Activated naive CD8-positive, alpha-beta T cell treated with anti-CD3 and anti-CD28 coated beads for 36 hours (primary cell): ENCODE results near the gene MTUS2. TPM values are rescaled to one million over a fixed set of nuclear protein-coding genes. Genes with fewer than 3 reads are reported as not detected.

Experiments
- DNase-seq: peaks from one replicate; pipeline ENCODE4 v3.0.0; 2021
- H3K27ac Mint-ChIP-seq: one replicate; pipeline ENCODE4 v1.8.0; 2022; ENCODE audit warnings: mild to moderate bottlenecking, moderate library complexity, mixed read lengths
- H3K27me3 Mint-ChIP-seq: one replicate; pipeline ENCODE4 v1.8.0; 2022; ENCODE audit warnings: mild to moderate bottlenecking, mixed read lengths
- H3K36me3 Mint-ChIP-seq: one replicate; pipeline ENCODE4 v1.8.0; 2021; ENCODE audit warnings: mild to moderate bottlenecking, mixed read lengths
- H3K4me1 Mint-ChIP-seq: one replicate; pipeline ENCODE4 v1.8.0; 2021; ENCODE audit warnings: mixed read lengths
- H3K4me3 Mint-ChIP-seq: one replicate; pipeline ENCODE4 v1.8.0; 2022; ENCODE audit warnings: mild to moderate bottlenecking, moderate library complexity, mixed read lengths
- H3K9me3 Mint-ChIP-seq: one replicate; pipeline ENCODE4 v1.8.0; 2022; ENCODE audit warnings: mixed read lengths
- total RNA-seq, 2 experiments: library from RNA; stranded (reverse); gene quantifications; one replicate each; pipeline ENCODE4 v1.2.3, GENCODE V29; 2021

Gene MTUS2
- total RNA-seq, 2 experiments from 2014 or later: not detected

DNA sequence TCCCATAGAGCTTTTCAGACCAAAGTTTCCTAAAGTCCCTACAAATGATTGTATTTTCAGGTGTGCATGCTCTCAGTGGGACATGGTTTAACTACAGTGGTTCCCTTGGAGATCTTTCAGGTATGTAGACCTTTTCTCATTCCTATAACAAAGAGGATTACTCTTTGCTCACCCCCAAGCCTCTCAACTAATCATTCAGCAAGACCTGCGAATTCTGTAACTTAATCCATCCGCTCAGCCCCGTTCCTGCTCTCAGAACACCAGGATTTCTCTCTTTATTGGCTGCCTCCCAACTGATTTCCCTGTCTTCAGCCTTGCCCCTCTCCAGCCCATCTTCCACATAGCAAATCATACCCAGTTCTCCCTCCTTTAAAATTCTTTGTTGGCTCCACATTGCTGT is 253.6 kb downstream of the MTUS2 start:
- H3K4me3 Mint-ChIP-seq: no peak overlapping the region
- no peaks in the 10 kb centered on the region for H3K9me3 Mint-ChIP-seq
- no peaks in the 10 kb centered on the region for H3K27me3 Mint-ChIP-seq
- no peak for DNase-seq
- no peaks in the 10 kb centered on the region for H3K4me1 Mint-ChIP-seq
- H3K27ac Mint-ChIP-seq: no peak overlapping the region
- no peaks in the 10 kb centered on the region for H3K36me3 Mint-ChIP-seq

DNA sequence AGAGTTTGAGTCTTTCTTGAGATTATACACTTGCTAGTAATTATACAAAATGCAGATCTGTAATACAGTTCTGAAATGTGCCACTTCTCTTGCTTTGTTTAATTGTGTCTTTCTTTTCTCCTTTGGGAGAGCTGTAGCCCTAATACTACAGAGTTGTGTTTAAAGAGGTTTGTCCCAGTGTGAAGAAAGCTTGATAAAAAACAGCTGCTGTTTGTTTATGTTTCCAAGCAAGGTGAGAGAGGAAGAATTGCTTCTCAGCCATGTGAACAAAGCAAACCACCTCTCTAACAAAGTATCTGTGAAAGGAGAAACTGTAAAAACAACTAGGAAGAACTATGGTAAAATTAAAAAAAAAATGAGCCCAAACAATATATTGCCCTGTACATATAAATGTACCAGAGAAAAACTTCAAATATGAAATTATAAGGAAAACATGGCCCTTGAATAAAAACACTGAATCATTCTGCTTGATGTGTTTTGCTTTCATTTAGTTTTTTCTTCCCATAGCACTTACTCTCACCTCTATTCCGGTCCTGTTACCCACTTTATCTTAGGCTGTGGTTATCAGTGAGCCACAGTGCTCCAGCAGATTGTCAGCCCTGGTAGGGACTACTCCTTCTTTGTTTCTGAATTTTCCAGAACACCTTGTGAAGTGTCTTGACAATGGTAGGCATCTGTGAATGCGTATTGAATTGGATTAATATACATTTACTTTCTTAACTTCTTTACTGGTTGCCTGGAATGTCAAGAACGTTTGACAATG is 257.1 kb downstream of the MTUS2 start:
- DNase-seq: no peak
- H3K36me3 Mint-ChIP-seq: no peaks in the 10 kb centered on the region
- peaks cover 1% of the 10 kb centered on the region for H3K9me3 Mint-ChIP-seq
- H3K27ac Mint-ChIP-seq: no peak overlapping the region
- H3K4me3 Mint-ChIP-seq: no peak overlapping the region
- peaks cover 2% of the 10 kb centered on the region for H3K4me1 Mint-ChIP-seq
- no peaks in the 10 kb centered on the region for H3K27me3 Mint-ChIP-seq

DNA sequence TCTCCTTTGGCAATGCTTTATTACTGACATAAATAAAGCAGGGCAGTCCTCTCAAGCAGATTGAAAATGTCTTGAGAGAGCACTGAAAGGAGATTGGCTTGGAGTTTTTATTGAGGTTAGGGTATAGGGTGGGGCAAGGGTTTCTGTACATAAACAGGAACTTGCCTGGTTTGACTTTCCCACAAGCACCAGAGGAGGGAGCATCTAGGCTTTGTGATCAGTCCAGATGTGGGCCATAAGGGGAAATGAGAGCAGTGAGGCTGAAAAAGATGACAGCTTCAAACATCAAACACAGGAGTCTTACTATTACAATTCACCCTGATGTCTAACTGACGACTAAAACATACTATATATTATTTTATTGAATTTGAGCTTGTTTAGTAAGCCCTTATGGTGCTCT is 260.9 kb downstream of the MTUS2 start:
- no peak for DNase-seq
- no peak overlapping the region for H3K4me3 Mint-ChIP-seq
- no peaks in the 10 kb centered on the region for H3K36me3 Mint-ChIP-seq
- H3K27me3 Mint-ChIP-seq: no peaks in the 10 kb centered on the region
- peaks cover 2% of the 10 kb centered on the region for H3K4me1 Mint-ChIP-seq
- H3K27ac Mint-ChIP-seq: no peak overlapping the region
- peaks cover 1% of the 10 kb centered on the region for H3K9me3 Mint-ChIP-seq

DNA sequence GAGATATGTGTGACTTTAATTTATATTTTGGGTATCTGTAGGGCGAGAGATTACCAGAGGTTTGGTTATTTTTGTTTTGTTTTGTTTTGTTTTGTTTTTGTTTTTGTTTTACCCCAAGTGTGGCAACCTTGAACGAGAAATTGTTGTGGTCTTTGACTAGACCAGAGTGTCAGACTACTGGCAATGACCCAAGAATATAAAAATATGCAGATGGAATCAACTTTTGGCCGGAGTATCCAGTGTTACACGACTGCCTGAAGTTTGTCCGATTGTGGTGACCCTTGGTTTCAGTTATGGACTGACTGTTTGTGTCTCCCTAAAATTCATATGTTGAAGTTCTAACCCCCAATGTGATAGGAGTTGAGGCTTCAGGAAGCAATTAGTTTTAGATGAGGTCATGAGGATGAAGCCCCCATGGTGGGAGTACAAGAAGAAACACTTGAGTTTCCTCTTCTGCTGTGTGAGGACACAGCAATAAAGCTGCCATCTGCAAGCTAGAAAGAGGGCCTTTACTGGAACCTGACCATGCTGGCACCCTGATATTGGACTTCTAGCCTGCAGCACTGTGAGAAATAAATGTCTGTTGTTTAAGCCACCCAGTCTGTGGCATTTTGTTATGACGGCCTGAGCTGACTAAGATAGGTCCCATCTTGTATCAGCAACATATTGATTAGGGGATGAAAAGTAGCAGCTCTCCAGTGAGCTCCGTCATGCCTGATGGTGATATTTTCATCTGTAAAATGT is 261.7 kb downstream of the MTUS2 start:
- no peaks in the 10 kb centered on the region for H3K36me3 Mint-ChIP-seq
- H3K27ac Mint-ChIP-seq: no peak overlapping the region
- no peak for DNase-seq
- peaks cover 2% of the 10 kb centered on the region for H3K4me1 Mint-ChIP-seq
- H3K27me3 Mint-ChIP-seq: no peaks in the 10 kb centered on the region
- H3K4me3 Mint-ChIP-seq: no peak overlapping the region
- peaks cover 1% of the 10 kb centered on the region for H3K9me3 Mint-ChIP-seq

DNA sequence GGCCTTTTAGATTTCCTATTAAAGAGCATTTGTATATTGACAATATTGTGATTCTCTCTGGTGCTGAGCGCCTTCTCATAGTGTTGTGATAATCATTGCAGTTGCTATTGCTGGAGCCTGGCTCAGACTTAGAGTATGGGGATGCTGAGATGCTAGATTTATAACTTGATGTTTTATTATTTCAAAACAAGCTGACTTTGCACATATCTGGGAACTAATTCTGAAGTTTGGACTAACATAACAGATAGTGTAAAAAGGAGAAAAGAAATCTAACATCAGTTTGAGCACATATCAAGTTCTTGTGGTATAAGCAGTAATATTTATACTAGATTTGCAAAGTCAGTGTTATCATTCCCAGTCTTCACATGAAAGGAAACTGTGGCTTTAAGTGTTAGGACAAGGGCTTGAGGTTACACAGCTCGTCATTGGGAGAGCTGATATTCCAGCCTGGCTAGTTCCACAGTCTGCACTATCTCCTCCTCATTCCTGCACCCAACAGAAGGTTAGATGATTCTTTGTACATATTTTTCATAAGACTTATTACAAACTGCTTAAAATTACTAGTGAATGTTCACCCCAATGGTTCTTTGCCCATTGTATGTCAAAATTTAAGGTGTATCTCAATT is 279.8 kb downstream of the MTUS2 start:
- Mint-ChIP-seq H3K36me3 (no peaks in the 10 kb centered on the region), H3K4me3 (no peak overlapping the region), H3K27ac (no peak overlapping the region), H3K9me3 (no peaks in the 10 kb centered on the region), H3K27me3 (peaks cover 11% of the 10 kb centered on the region), H3K4me1 (peaks cover 2% of the 10 kb centered on the region)
- no peak for DNase-seq

DNA sequence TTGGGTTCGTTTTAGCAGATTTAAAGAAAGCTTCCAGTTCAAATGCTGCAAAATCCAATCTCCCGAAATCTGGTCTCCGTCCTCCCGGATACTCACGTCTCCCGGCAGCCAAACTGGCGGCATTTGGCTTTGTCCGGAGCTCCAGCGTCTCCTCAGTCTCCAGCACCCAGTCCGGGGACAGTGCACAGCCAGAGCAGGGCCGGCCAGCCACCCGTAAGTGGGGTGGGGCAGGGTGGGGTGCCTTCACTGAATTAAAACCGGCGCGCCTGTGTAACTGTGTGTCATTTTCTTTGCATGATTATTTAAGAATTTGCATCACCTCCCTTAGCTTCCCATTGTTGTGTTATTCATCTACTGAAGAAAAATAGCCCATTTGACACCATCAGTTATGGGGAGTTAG is 280.6 kb downstream of the MTUS2 start:
- no peak overlapping the region for H3K4me3 Mint-ChIP-seq

DNA sequence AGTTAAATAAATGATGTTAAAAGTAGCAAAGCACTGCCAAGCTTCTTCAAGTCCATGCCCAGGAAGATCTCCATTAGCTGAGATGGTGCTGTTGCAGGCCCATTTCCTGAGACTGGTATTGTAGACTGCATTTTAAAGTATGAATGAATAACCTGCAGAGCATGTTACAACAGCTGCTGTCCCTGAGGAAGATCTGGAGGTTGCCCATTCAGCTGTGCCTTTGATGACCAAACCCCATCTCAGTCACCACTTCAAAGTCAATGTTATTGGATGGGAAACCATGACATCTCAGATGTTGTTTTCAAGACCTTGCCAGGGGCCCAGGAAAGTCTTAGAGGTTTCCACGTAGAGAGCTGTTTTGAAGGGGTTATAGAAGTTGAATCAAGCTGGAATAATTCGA is 281.3 kb downstream of the MTUS2 start:
- H3K27ac Mint-ChIP-seq: no peak overlapping the region
- H3K36me3 Mint-ChIP-seq: no peaks in the 10 kb centered on the region
- no peak for DNase-seq
- H3K9me3 Mint-ChIP-seq: no peaks in the 10 kb centered on the region
- H3K4me3 Mint-ChIP-seq: no peak overlapping the region
- peaks cover 16% of the 10 kb centered on the region for H3K27me3 Mint-ChIP-seq
- H3K4me1 Mint-ChIP-seq: peaks cover 2% of the 10 kb centered on the region

More for the DNA sequence above, 280.6 kb downstream of the MTUS2 start:
- Mint-ChIP-seq H3K9me3 (no peaks in the 10 kb centered on the region), H3K27ac (no peak overlapping the region), H3K27me3 (peaks cover 15% of the 10 kb centered on the region), H3K36me3 (no peaks in the 10 kb centered on the region), H3K4me1 (peaks cover 2% of the 10 kb centered on the region)
- DNase-seq: no peak

DNA sequence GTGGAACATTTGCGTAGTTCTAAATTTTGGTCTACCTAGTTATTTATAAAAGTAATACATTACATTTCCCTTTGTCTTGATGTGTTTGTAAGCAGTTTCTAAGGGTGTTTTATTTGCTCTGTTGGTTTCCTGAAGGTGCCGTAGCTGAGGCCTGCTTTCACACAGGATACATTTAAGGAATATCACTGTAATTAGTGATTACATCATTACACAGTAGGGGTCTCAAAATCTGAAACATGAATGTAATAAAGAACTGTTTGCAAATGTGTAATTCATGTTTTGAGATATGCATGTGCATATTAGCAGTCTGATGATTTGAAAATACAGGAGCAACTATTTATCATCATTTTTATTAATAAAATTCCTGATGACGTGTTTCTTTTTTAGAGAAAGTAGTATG is 281.8 kb downstream of the MTUS2 start:
- Mint-ChIP-seq H3K9me3 (no peaks in the 10 kb centered on the region), H3K27me3 (peaks cover 16% of the 10 kb centered on the region), H3K4me3 (no peak overlapping the region), H3K4me1 (peaks cover 2% of the 10 kb centered on the region), H3K27ac (no peak overlapping the region), H3K36me3 (no peaks in the 10 kb centered on the region)
- no peak for DNase-seq

DNA sequence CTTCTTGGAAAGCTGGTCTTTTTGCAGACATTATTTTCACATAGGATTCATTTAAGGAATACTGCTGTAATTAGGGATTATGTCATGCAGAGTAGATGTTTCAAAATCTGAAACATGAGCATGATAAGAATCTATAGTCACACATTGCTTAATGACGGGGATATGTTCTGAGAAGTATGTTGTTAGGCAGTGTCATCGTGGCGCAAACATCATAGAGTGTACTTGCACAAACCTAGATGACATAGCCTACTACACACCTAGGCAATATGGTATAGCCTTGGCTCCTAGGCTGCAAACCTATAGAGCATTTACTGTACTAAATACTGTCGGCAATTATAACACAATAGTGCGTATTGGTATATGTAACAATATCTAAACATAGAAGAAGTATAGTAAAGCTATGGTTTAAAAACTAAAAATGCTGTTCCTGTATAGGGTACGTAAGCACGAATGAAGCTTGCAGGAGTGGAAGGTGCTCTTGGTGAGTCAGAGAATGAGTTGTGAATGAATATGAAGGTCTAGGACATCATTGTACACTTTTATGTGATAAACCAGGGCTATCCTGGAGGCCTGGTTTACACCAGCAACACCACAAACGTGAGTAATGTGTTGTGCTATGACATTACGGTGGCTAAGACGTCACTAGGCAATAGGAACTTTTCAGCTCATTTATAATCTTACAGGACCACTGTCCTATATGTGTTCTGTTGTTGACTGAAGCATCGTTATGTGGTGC is 283.1 kb downstream of the MTUS2 start:
- peaks cover 2% of the 10 kb centered on the region for H3K4me1 Mint-ChIP-seq
- H3K9me3 Mint-ChIP-seq: no peaks in the 10 kb centered on the region
- no peak overlapping the region for H3K27ac Mint-ChIP-seq
- no peaks in the 10 kb centered on the region for H3K36me3 Mint-ChIP-seq
- no peak overlapping the region for H3K4me3 Mint-ChIP-seq
- peaks cover 16% of the 10 kb centered on the region for H3K27me3 Mint-ChIP-seq
- DNase-seq: no peak

DNA sequence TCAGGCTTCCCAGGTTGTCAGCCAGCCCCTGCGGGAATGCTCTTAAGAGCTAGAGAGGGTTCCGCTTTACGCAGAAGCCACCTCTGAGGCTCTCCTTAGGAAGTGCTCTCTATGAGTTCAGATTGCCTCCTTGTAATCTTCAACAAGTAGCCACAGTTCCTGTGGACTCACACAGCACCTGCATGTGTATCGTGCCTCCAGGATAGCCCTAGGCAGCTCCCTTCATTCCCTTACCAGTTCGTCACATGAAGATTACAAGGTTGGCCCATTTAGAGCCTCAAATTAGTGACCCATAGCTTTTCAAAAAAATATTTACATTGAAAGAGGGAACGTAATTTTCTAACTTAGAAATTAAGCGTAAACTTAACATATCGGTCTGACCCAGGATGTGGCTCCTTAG is 284.3 kb downstream of the MTUS2 start:
- H3K9me3 Mint-ChIP-seq: no peaks in the 10 kb centered on the region
- H3K36me3 Mint-ChIP-seq: no peaks in the 10 kb centered on the region
- peaks cover 13% of the 10 kb centered on the region for H3K27me3 Mint-ChIP-seq
- no peak overlapping the region for H3K4me3 Mint-ChIP-seq
- DNase-seq: no peak
- H3K27ac Mint-ChIP-seq: no peak overlapping the region
- peaks cover 2% of the 10 kb centered on the region for H3K4me1 Mint-ChIP-seq

DNA sequence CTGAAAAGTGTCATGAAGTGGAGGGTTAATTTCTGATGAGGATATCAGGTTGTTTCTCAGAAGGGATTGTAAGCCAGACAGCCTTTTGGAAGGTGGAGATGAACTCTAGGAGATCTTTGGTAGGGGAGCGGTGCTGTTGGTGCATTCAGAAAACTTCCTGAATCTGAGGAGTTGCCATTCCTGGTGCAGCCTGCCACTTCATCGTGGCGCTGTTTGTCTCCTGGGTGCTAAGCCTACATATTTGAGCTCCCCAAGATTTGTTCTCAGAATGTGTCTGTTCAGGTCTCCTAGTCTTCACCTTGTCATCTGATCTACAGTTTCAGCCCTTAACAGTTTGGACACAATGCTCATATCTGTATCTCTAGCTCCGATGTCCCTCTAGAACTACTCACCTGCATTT is 285.6 kb downstream of the MTUS2 start:
- Mint-ChIP-seq H3K9me3 (no peaks in the 10 kb centered on the region), H3K36me3 (no peaks in the 10 kb centered on the region), H3K27me3 (peaks cover 13% of the 10 kb centered on the region), H3K4me1 (peaks cover 2% of the 10 kb centered on the region), H3K27ac (no peak overlapping the region), H3K4me3 (no peak overlapping the region)
- DNase-seq: no peak

DNA sequence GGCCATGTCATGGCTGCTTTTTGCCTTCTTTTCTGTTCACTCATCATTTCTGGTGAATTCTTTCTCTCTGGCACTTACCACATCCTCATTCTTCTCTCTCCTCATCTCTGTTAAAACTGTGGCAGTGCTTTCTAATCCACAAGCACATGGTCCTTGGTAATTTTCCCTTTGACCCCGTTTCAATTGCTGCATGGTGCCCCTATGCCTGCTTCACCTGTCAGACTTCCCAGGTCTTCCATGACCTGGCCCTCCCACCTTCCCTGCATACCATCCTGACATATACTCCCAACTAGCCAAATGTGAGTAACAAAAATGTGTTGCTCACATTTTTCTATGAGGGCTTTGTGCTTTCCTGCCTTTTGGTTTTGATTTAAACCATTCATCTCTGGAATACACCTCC is 286.5 kb downstream of the MTUS2 start:
- H3K9me3 Mint-ChIP-seq: no peaks in the 10 kb centered on the region
- H3K27ac Mint-ChIP-seq: no peak overlapping the region
- H3K4me3 Mint-ChIP-seq: no peak overlapping the region
- no peaks in the 10 kb centered on the region for H3K4me1 Mint-ChIP-seq
- H3K27me3 Mint-ChIP-seq: peaks cover 7% of the 10 kb centered on the region
- DNase-seq: no peak
- no peaks in the 10 kb centered on the region for H3K36me3 Mint-ChIP-seq

DNA sequence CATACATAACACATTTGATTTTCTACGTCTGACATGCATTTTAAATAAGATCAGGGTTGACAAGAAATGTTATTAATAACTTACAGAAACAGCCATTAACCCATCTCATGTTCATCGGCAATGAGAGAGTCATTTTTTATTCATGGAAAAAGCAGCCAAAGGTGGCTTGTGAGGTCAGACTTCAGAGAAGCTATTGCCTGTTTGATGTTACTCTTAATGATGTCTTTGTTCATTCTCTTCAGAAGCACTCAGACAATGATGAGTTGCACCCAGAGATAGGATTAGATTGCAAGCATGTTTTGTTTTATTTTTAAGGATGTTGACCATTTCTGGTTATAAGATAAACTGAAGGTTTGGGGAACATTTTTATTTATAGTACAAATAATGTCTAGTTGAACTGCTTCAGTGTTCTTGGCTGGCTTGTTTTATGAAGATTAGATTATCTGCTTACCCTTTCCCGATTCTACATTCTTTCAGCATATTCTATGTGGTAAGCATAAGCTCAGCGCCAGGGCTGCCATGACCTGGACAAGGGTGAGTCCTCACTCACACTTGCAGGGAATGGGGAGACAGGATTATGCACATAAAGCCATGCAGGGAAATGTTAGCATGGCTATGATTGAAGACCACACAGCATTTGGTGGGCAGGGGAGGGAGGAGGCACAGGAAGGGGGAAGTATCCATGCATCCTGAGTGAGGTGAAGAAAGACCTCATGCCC is 288.1 kb downstream of the MTUS2 start:
- peaks cover 7% of the 10 kb centered on the region for H3K27me3 Mint-ChIP-seq
- no peaks in the 10 kb centered on the region for H3K36me3 Mint-ChIP-seq
- no peak overlapping the region for H3K27ac Mint-ChIP-seq
- no peaks in the 10 kb centered on the region for H3K4me1 Mint-ChIP-seq
- no peaks in the 10 kb centered on the region for H3K9me3 Mint-ChIP-seq
- no peak for DNase-seq
- no peak overlapping the region for H3K4me3 Mint-ChIP-seq

DNA sequence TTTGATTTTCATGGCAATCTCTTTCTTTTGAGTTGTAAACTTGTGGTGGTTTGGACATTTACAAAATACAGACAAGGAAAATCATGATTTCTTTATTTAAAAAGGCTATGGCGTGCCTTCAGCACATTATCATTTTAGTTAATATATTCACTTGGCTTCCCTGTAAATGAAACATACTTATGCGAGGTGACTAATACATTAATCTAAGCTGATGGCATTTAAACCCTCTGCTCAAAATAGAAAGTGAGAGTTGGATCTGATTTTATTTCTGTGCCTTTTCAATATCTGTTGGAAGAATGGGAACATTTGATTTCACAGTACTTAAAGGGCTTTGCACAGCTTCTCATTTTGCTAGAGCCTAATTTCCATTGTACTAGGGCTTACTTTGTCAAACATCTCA is 289.8 kb downstream of the MTUS2 start:
- Mint-ChIP-seq H3K4me1 (no peaks in the 10 kb centered on the region), H3K9me3 (no peaks in the 10 kb centered on the region), H3K4me3 (no peak overlapping the region), H3K27me3 (peaks cover 7% of the 10 kb centered on the region), H3K27ac (no peak overlapping the region), H3K36me3 (no peaks in the 10 kb centered on the region)
- no peak for DNase-seq
